WTC11 (cell line): ENCODE measurements around the gene GALNT4. TPM values are rescaled to one million over a fixed set of nuclear protein-coding genes. Genes with fewer than 3 reads are reported as not detected.

Source experiments
- ATAC-seq: fragments of 200-7000 bp; cut with Tn5 transposase; 2 replicates; pipeline ENCODE4 v1.10.0; 2021; ENCODE audit warnings: mild to moderate bottlenecking, moderate library complexity
- CTCF ChIA-PET: fragments of 300-600 bp; sonication (Branson Sonifier 250); formaldehyde crosslinking; loops from one replicate; lab custom pipeline; 2021; ENCODE audit warnings: antibody characterized with exemption; lab: Charles Lee
- POLR2A ChIA-PET: fragments of 350-600 bp; sonication (Branson Sonifier 250); formaldehyde crosslinking; loops from one replicate; lab custom pipeline; 2021; ENCODE audit warnings: antibody characterized with exemption; lab: Charles Lee
- DNase-seq: peaks from one replicate; pipeline ENCODE4 v3.0.0; 2021; ENCODE audit warnings: low spot score
- H3K27ac Mint-ChIP-seq: 2 replicates; pipeline ENCODE4 v1.8.0; 2021; ENCODE audit warnings: mixed read lengths
- H3K27me3 Mint-ChIP-seq: 2 replicates; pipeline ENCODE4 v1.8.0; 2021; ENCODE audit warnings: low read depth, mild to moderate bottlenecking, moderate library complexity, mixed read lengths
- H3K36me3 Mint-ChIP-seq: 2 replicates; pipeline ENCODE4 v1.8.0; 2021; ENCODE audit warnings: mixed read lengths
- H3K4me1 Mint-ChIP-seq: 2 replicates; pipeline ENCODE4 v1.8.0; 2022; ENCODE audit warnings: mixed read lengths
- H3K4me3 Mint-ChIP-seq: 2 replicates; pipeline ENCODE4 v1.8.0; 2021; ENCODE audit warnings: mild to moderate bottlenecking, moderate library complexity, mixed read lengths
- H3K9me3 Mint-ChIP-seq: 2 replicates; pipeline ENCODE4 v1.8.0; 2021; ENCODE audit warnings: mixed read lengths
- AR ChIP-seq: fragments of 250-450 bp; sonication (Bioruptor Pico); IDR thresholded peaks from 2 replicates; pipeline ENCODE4 v1.9.0; 2021; ENCODE audit warnings: mild to moderate bottlenecking
- ARID4B ChIP-seq: sonication (generic); formaldehyde crosslinking; IDR thresholded peaks from 2 replicates; pipeline ENCODE4 v1.8.0; 2023; ENCODE audit warnings: missing genetic modification reagents, mild to moderate bottlenecking, borderline replicate concordance
- ATF3 ChIP-seq: sonication (generic); formaldehyde crosslinking; conservative IDR thresholded peaks from 2 replicates; pipeline ENCODE4 v1.8.1; 2022; ENCODE audit warnings: mild to moderate bottlenecking, missing genetic modification reagents
- CDX4 ChIP-seq: fragments of 250-450 bp; sonication (Bioruptor Pico); IDR thresholded peaks from 2 replicates; pipeline ENCODE4 v1.9.0; 2021; ENCODE audit warnings: moderate library complexity, mild to moderate bottlenecking, inconsistent platforms, borderline replicate concordance
- ESRRA ChIP-seq: sonication (generic); formaldehyde crosslinking; IDR thresholded peaks from 2 replicates; pipeline ENCODE4 v1.8.1; 2022; ENCODE audit warnings: mild to moderate bottlenecking, missing genetic modification reagents, borderline replicate concordance
- FOXK1 ChIP-seq: sonication (generic); formaldehyde crosslinking; IDR thresholded peaks from 2 replicates; pipeline ENCODE4 v1.8.0; 2022; ENCODE audit warnings: mild to moderate bottlenecking, moderate library complexity, missing genetic modification reagents
- JUN ChIP-seq: sonication (generic); formaldehyde crosslinking; IDR thresholded peaks from 2 replicates; pipeline ENCODE4 v1.8.0; 2023; ENCODE audit warnings: mild to moderate bottlenecking, missing genetic modification reagents
- KAT7 ChIP-seq: sonication (generic); formaldehyde crosslinking; IDR thresholded peaks from 2 replicates; pipeline ENCODE4 v1.8.1; 2023; ENCODE audit warnings: missing genetic modification reagents, mild to moderate bottlenecking, borderline replicate concordance
- MYBL2 ChIP-seq: sonication (generic); formaldehyde crosslinking; IDR thresholded peaks from 2 replicates; pipeline ENCODE4 v1.8.1; 2023; ENCODE audit warnings: mild to moderate bottlenecking, moderate library complexity, missing genetic modification reagents
- RORB ChIP-seq: fragments of 250-450 bp; sonication (Bioruptor Pico); IDR thresholded peaks from 2 replicates; pipeline ENCODE4 v1.9.0; 2021; ENCODE audit warnings: mild to moderate bottlenecking
- SP1 ChIP-seq: sonication (generic); formaldehyde crosslinking; conservative IDR thresholded peaks from 2 replicates; pipeline ENCODE4 v1.8.1; 2022; ENCODE audit warnings: missing genetic modification reagents
- TCF7 ChIP-seq: sonication (generic); formaldehyde crosslinking; IDR thresholded peaks from 2 replicates; pipeline ENCODE4 v1.8.0; 2022; ENCODE audit warnings: mild to moderate bottlenecking, low read depth, missing genetic modification reagents, moderate library complexity
- TP53 ChIP-seq: sonication (generic); formaldehyde crosslinking; IDR thresholded peaks from 2 replicates; pipeline ENCODE4 v1.8.1; 2023; ENCODE audit warnings: mild to moderate bottlenecking, missing genetic modification reagents
- ZBTB21 ChIP-seq: sonication (generic); formaldehyde crosslinking; IDR thresholded peaks from 2 replicates; pipeline ENCODE4 v1.8.1; 2023; ENCODE audit warnings: mild to moderate bottlenecking, missing genetic modification reagents, borderline replicate concordance
- ZNF138 ChIP-seq: sonication (generic); formaldehyde crosslinking; conservative IDR thresholded peaks from 2 replicates; pipeline ENCODE4 v1.8.1; 2022; ENCODE audit warnings: mild to moderate bottlenecking, moderate library complexity, missing genetic modification reagents
- ZNF281 ChIP-seq: sonication (generic); formaldehyde crosslinking; IDR thresholded peaks from 2 replicates; pipeline ENCODE4 v1.8.0; 2023; ENCODE audit warnings: mild to moderate bottlenecking, missing genetic modification reagents
- total RNA-seq: library from RNA; stranded (reverse); gene quantifications from 3 replicates; pipeline ENCODE4 v1.2.3, GENCODE V29; 2021
- TF ChIP-seq, protein P1 (sequence below): sonication (generic); formaldehyde crosslinking; IDR thresholded peaks from 2 replicates; pipeline ENCODE4 v1.8.1; 2022; ENCODE audit warnings: missing genetic modification reagents, borderline replicate concordance

Gene GALNT4
- total RNA-seq, 1 experiment from 2014 or later: 3.9 TPM

DNA sequence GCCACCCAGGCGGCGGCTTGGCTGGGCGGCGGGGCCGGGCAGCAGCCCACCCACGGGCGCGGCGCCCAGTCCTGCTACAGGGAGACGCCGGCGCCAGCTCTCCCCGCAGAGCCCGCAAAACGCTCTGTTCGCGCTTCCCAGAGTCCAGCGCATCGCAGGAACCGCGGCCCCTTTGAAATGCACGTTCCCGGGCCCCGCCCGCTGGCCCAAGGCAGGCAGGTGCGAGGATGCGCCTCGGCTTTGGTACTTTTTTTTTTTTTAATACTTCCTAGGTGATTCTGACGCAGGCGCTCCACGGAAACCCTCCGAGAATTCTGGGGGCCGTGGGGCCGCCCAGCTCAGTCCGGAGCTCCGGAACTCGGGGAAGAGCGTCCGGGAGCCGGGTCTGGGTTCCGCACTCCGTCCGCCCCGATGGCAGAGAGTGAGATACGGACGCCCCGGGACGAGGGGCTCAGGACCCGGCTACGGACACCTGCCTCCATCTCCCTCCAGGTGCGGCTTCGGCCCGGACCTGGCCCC lies 768 bp upstream of the GALNT4 start:
- peaks cover 23% of the 10 kb centered on the region for H3K4me1 Mint-ChIP-seq
- ATAC-seq (peak; percentile 53), DNase-seq (peak; percentile 66)
- H3K9me3 Mint-ChIP-seq: no peaks in the 10 kb centered on the region
- H3K27ac Mint-ChIP-seq: no peak overlapping the region
- no peaks in the 10 kb centered on the region for H3K27me3 Mint-ChIP-seq
- H3K36me3 Mint-ChIP-seq: peaks cover 13% of the 10 kb centered on the region
- ChIA-PET POLR2A (interaction anchor here (0.8 to 1.9 kb wide), 5 partner anchors 55 to 178 kb away, joined by 3 to 15 read pairs (median 4); partner anchors contain the start of gene DUSP6), CTCF (interaction anchor here (0.6 to 2.5 kb wide), 9 partner anchors 54 to 945 kb away, joined by 3 to 11 read pairs (median 5); partner anchors contain the start of genes DUSP6 and KITLG)
- H3K4me3 Mint-ChIP-seq: peak overlapping the region; percentile 99
- TF ChIP-seq CDX4 (CRISPR knock-in tag) (no peak), ZNF138 (CRISPR knock-in tag) (0 out of 2 replicates have a peak, but pooled peaks have one; percentile 12), TP53 (CRISPR knock-in tag) (no peak), ATF3 (no peak), RORB (CRISPR knock-in tag) (no peak), TCF7 (0 out of 2 replicates have a peak, but pooled peaks have one; percentile 19), ESRRA (CRISPR knock-in tag) (0 out of 2 replicates have a peak, but pooled peaks have one; percentile 48), KAT7 (no peak)

DNA sequence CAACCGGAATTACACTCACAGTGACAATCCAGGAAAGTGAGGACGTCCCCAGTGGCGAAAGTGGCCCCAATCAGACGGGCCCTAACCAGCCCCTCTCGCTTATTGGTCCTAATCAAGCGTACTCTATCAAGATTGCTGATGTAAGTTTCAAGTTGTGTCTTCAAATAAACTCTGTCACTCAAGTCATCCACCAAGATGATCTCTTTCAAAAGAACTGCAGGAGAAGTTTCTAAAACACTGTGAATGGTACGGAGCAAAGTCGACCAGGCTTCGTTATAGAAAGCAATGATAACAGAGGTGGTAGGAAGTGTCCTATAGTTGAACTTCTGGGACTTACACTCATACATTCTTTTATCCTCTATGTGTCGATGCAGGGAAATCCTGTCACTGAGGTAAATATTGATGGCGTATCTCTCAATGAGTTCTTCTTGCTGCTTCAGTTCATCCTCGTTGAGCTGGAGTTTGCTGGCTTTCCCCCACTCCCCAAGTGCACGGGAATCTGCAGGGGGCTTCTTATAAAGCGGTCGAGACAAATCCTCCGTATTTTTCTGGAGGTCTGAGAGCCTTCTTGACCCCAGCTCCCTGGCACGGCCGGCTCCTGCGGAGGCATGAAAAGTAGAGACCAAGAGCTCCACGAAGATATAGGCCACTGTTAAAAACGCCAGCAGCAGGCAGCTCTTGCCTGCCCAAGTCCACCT lies 604 bp downstream of the GALNT4 start:
- peak overlapping the region; percentile 99 for H3K4me3 Mint-ChIP-seq
- ChIA-PET CTCF (interaction anchor here (0.6 to 2.5 kb wide), 10 partner anchors 11 to 561 kb away, joined by 3 to 11 read pairs (median 5); no protein-coding TSS in a partner anchor), POLR2A (interaction anchor here (0.5 to 1.9 kb wide), 6 partner anchors 11 to 1008 kb away, joined by 3 to 15 read pairs (median 4); partner anchors contain the start of gene DUSP6)
- DNase-seq: no peak
- no peaks in the 10 kb centered on the region for H3K9me3 Mint-ChIP-seq
- no peak for TF ChIP-seq SP1 (CRISPR knock-in tag)
- no peak for TF ChIP-seq ZNF281
- TF ChIP-seq AR (CRISPR knock-in tag): no peak
- peak overlapping the region; percentile 92; the same call in 1 of the 2 replicates for H3K27ac Mint-ChIP-seq
- H3K27me3 Mint-ChIP-seq: no peaks in the 10 kb centered on the region
- peaks cover 23% of the 10 kb centered on the region for H3K4me1 Mint-ChIP-seq
- H3K36me3 Mint-ChIP-seq: peaks cover 13% of the 10 kb centered on the region
- ATAC-seq: no peak

- Mint-ChIP-seq H3K4me1 (peaks cover 23% of the 10 kb centered on the region), H3K36me3 (peaks cover 13% of the 10 kb centered on the region), H3K27ac (no peak overlapping the region), H3K4me3 (peak overlapping the region; percentile 99), H3K9me3 (no peaks in the 10 kb centered on the region), H3K27me3 (no peaks in the 10 kb centered on the region)
- DNase-seq (no peak), ATAC-seq (no peak)
- POLR2A ChIA-PET: no interaction called here
- CTCF ChIA-PET: interaction anchor here (1.5 kb wide), 1 partner anchor 10 kb away, joined by 4 read pairs; no protein-coding TSS in a partner anchor
- no peak for TF ChIP-seq FOXK1 (CRISPR knock-in tag)
- TF ChIP-seq MYBL2: no peak
- no peak for TF ChIP-seq ZBTB21 (CRISPR knock-in tag)
- no peak for TF ChIP-seq ARID4B
- TF ChIP-seq, protein P1, sequence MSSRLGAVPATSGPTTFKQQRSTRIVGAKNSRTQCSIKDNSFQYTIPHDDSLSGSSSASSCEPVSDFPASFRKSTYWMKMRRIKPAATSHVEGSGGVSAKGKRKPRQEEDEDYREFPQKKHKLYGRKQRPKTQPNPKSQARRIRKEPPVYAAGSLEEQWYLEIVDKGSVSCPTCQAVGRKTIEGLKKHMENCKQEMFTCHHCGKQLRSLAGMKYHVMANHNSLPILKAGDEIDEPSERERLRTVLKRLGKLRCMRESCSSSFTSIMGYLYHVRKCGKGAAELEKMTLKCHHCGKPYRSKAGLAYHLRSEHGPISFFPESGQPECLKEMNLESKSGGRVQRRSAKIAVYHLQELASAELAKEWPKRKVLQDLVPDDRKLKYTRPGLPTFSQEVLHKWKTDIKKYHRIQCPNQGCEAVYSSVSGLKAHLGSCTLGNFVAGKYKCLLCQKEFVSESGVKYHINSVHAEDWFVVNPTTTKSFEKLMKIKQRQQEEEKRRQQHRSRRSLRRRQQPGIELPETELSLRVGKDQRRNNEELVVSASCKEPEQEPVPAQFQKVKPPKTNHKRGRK (CRISPR knock-in tag): no peak
- no peak for TF ChIP-seq JUN
Observed at GRCh38 chr12:89523393-89523792, 1.2 kb downstream of the GALNT4 start.
